Measurements from ENCODE around the gene SPON2. TPM values are rescaled to one million over a fixed set of nuclear protein-coding genes. Genes with fewer than 3 reads are reported as not detected.

SPON2 gene
- polyA plus RNA-seq, 1 donor (not counting 4 experiments of a cell fraction or from before 2014, with no cell fraction given), result 3.3 TPM

DNA sequence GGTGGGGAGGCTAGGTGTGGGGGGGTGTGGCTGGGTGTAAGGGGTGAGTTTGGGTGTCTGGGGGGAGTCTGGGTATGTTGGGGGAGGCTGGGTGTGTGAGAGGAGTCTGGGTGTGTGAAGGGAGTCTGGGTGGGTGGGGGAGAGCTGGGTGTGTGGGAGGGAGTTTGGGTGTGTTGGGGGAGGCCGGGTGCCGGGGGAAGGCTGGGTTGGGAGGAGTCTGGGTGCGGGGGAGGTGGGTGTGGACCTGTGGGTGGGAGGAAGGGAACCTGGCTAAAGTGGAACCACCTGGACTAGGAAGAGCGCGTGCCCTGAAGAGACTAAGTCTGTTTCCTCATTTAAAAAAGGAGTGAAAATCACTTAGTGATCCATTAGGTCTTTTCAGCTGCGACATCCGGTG is 18.3 kb downstream of the SPON2 start:
- Histone ChIP-seq H3K9me1 (ENCODE audit: control insufficient read depth, extremely low read depth, insufficient read depth, low read length) (no peaks in the 10 kb centered on the region), H4K20me1 (ENCODE audit: control insufficient read depth, extremely low read depth, insufficient read depth, low read length) (peaks cover 2% of the 10 kb centered on the region), H2AFZ (ENCODE audit: control insufficient read depth, low read length) (no peak overlapping the region), H3K4me1 (ENCODE audit: control insufficient read depth, extremely low read depth, insufficient read depth, low read length) (no peaks in the 10 kb centered on the region), H3K4me2 (ENCODE audit: control insufficient read depth, extremely low read depth, insufficient read depth, low read depth, low read length) (no peak overlapping the region), H3K79me2 (ENCODE audit: control insufficient read depth, insufficient read depth, low read length) (no peaks in the 10 kb centered on the region), H3K4me3 (ENCODE audit: control insufficient read depth in 2 of 3, extremely low read depth in 1 of 3, insufficient read depth in 2 of 3, low read depth in 1 of 3, low read length in 3 of 3) (no peak overlapping the region), H3K9me3 (ENCODE audit: control insufficient read depth, low read depth, low read length) (peaks cover 4% of the 10 kb centered on the region), H3K36me3 (ENCODE audit: control insufficient read depth in 2 of 2, extremely low read depth in 1 of 2, insufficient read depth in 2 of 2, low read length in 2 of 2) (no peaks in the 10 kb centered on the region), H3K27me3 (ENCODE audit: control insufficient read depth, extremely low read depth, insufficient read depth, low read length) (peaks cover 11% of the 10 kb centered on the region), H3K27ac (ENCODE audit: control insufficient read depth, insufficient read depth, low read length) (no peak overlapping the region), H3K9ac (ENCODE audit: control insufficient read depth, extremely low read depth, insufficient read depth, low read length) (no peak overlapping the region)
- dilution Hi-C loops (cut with MboI; ENCODE audit: extremely low pct_ligation_motif_present, low sequenced_read_pairs), result no loop called here
- TF ChIP-seq EZH2 (IDR thresholded peaks at IDR 0.05; ENCODE audit: low read length), result no peak
- TF ChIP-seq, protein P1, sequence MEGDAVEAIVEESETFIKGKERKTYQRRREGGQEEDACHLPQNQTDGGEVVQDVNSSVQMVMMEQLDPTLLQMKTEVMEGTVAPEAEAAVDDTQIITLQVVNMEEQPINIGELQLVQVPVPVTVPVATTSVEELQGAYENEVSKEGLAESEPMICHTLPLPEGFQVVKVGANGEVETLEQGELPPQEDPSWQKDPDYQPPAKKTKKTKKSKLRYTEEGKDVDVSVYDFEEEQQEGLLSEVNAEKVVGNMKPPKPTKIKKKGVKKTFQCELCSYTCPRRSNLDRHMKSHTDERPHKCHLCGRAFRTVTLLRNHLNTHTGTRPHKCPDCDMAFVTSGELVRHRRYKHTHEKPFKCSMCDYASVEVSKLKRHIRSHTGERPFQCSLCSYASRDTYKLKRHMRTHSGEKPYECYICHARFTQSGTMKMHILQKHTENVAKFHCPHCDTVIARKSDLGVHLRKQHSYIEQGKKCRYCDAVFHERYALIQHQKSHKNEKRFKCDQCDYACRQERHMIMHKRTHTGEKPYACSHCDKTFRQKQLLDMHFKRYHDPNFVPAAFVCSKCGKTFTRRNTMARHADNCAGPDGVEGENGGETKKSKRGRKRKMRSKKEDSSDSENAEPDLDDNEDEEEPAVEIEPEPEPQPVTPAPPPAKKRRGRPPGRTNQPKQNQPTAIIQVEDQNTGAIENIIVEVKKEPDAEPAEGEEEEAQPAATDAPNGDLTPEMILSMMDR (optimal IDR thresholded peaks at IDR 0.05 in 1 of 3, IDR thresholded peaks at IDR 0.05 in 1 of 3, conservative IDR thresholded peaks at IDR 0.05 in 1 of 3; ENCODE audit: extremely low read depth in 1 of 3, insufficient read depth in 2 of 3, low read length in 3 of 3), result no peak
- FAIRE-seq, result no peak
- DNase-seq (ENCODE audit: low read depth, low spot score), result no peak

GRCh38 chr4:1153567-1154090 is 18.8 kb downstream of the SPON2 start:
- H3K27ac ChIP-seq (ENCODE audit: control insufficient read depth, insufficient read depth, low read length), result no peak overlapping the region
- H3K4me3 ChIP-seq (ENCODE audit: control insufficient read depth in 2 of 3, extremely low read depth in 1 of 3, insufficient read depth in 2 of 3, low read depth in 1 of 3, low read length in 3 of 3), result no peak overlapping the region
- no peak overlapping the region for H2AFZ ChIP-seq (ENCODE audit: control insufficient read depth, low read length)
- H3K79me2 ChIP-seq (ENCODE audit: control insufficient read depth, insufficient read depth, low read length), result no peaks in the 10 kb centered on the region
- no peaks in the 10 kb centered on the region for H3K36me3 ChIP-seq (ENCODE audit: control insufficient read depth in 2 of 2, extremely low read depth in 1 of 2, insufficient read depth in 2 of 2, low read length in 2 of 2)
- dilution Hi-C loops (cut with MboI; ENCODE audit: extremely low pct_ligation_motif_present, low sequenced_read_pairs), result no loop called here
- no peaks in the 10 kb centered on the region for H3K9me1 ChIP-seq (ENCODE audit: control insufficient read depth, extremely low read depth, insufficient read depth, low read length)
- H3K27me3 ChIP-seq (ENCODE audit: control insufficient read depth, extremely low read depth, insufficient read depth, low read length), result peaks cover 11% of the 10 kb centered on the region
- peaks cover 4% of the 10 kb centered on the region for H3K9me3 ChIP-seq (ENCODE audit: control insufficient read depth, low read depth, low read length)
- TF ChIP-seq, protein P1 (optimal IDR thresholded peaks at IDR 0.05 in 1 of 3, IDR thresholded peaks at IDR 0.05 in 1 of 3, conservative IDR thresholded peaks at IDR 0.05 in 1 of 3; ENCODE audit: extremely low read depth in 1 of 3, insufficient read depth in 2 of 3, low read length in 3 of 3), result no peak
- TF ChIP-seq EZH2 (IDR thresholded peaks at IDR 0.05; ENCODE audit: low read length), result no peak
- no peaks in the 10 kb centered on the region for H3K4me1 ChIP-seq (ENCODE audit: control insufficient read depth, extremely low read depth, insufficient read depth, low read length)
- FAIRE-seq (no peak), DNase-seq (ENCODE audit: low read depth, low spot score) (no peak)
- peaks cover 2% of the 10 kb centered on the region for H4K20me1 ChIP-seq (ENCODE audit: control insufficient read depth, extremely low read depth, insufficient read depth, low read length)
- no peak overlapping the region for H3K4me2 ChIP-seq (ENCODE audit: control insufficient read depth, extremely low read depth, insufficient read depth, low read depth, low read length)
- no peak overlapping the region for H3K9ac ChIP-seq (ENCODE audit: control insufficient read depth, extremely low read depth, insufficient read depth, low read length)

All from keratinocyte (primary cell).